IMR-90 (cell line): ENCODE measurements around the gene PARL. TPM values are rescaled to one million over a fixed set of nuclear protein-coding genes. Genes with fewer than 3 reads are reported as not detected.

ENCODE experiments used
- ATAC-seq: fragments of 200-7000 bp; cut with Tn5 transposase; 2 replicates; pipeline ENCODE4 v1.9.1; 2020; ENCODE audit warnings: low read depth, mild to moderate bottlenecking, moderate library complexity
- BruUV-seq: library from RNA; stranded (reverse); fragments of 400-500 nt; replicated peaks from 2 replicates; lab custom pipeline; 2021; lab: Mats Ljungman, UMichigan
- CTCF ChIA-PET: fragments of 300-600 bp; formaldehyde crosslinking; extraction: SDS; loops from one replicate; lab custom pipeline; 2021; ENCODE audit warnings: antibody characterized with exemption; lab: Yijun Ruan, JAX
- POLR2A ChIA-PET: fragments of 300-600 bp; sonication (Branson Sonifier 250); formaldehyde crosslinking; loops from one replicate; lab custom pipeline; 2022; ENCODE audit warnings: antibody characterized with exemption; ENCODE audit not compliant: unreplicated experiment; lab: Charles Lee
- DNase-seq: peaks from one replicate; pipeline ENCODE4 v3.0.0; 2013
- H2AFZ ChIP-seq: replicated peaks from 2 replicates; pipeline ENCODE3; 2013; ENCODE audit warnings: low read length, mild to moderate bottlenecking; ENCODE audit not compliant: poor library complexity
- H2AK5ac ChIP-seq: 2 replicates; pipeline ENCODE4 v1.6.1; 2013; ENCODE audit warnings: low read depth, low read length, inconsistent platforms
- H2AK9ac ChIP-seq: replicated peaks from 2 replicates; pipeline ENCODE3; 2013; ENCODE audit warnings: mild to moderate bottlenecking, low read depth, low read length, moderate library complexity; ENCODE audit not compliant: poor library complexity
- H2BK120ac ChIP-seq: 2 replicates; pipeline ENCODE4 v1.6.1; 2013; ENCODE audit warnings: low read depth, low read length, inconsistent platforms
- H2BK15ac ChIP-seq: 3 replicates; pipeline ENCODE4 v1.6.1; 2013; ENCODE audit warnings: low read depth, low read length, inconsistent platforms
- H2BK20ac ChIP-seq: 2 replicates; pipeline ENCODE4 v1.6.1; 2013; ENCODE audit warnings: low read depth, mild to moderate bottlenecking, inconsistent platforms, low read length, moderate library complexity
- H2BK5ac ChIP-seq: 2 replicates; pipeline ENCODE4 v1.6.1; 2013; ENCODE audit warnings: mild to moderate bottlenecking, low read depth, low read length, inconsistent platforms; ENCODE audit not compliant: poor library complexity, severe bottlenecking
- H3K14ac ChIP-seq: replicated peaks from 2 replicates; pipeline ENCODE4 v1.6.1; 2013; ENCODE audit warnings: low read depth, low read length, inconsistent platforms
- H3K18ac ChIP-seq: 2 replicates; pipeline ENCODE4 v1.6.1; 2013; ENCODE audit warnings: low read depth, low read length, control low read depth
- H3K23ac ChIP-seq: 2 replicates; pipeline ENCODE4 v1.6.1; 2013; ENCODE audit warnings: low read depth, low read length, inconsistent platforms
- H3K27ac ChIP-seq: 2 replicates; pipeline ENCODE4 v1.5.1; 2013; ENCODE audit warnings: mild to moderate bottlenecking, control low read depth, low read length; ENCODE audit not compliant: insufficient read depth
- H3K27me3 ChIP-seq: 2 replicates; pipeline ENCODE4 v1.6.1; 2013; ENCODE audit warnings: low read length; ENCODE audit not compliant: control insufficient read depth, insufficient read depth
- H3K36me3 ChIP-seq: 2 replicates; pipeline ENCODE4 v1.6.1; 2013; ENCODE audit warnings: low read length, mixed read lengths; ENCODE audit not compliant: control insufficient read depth, insufficient read depth
- H3K4ac ChIP-seq: 2 replicates; pipeline ENCODE4 v1.6.1; 2013; ENCODE audit warnings: low read depth, low read length, inconsistent platforms
- H3K4me1 ChIP-seq: 2 replicates; pipeline ENCODE4 v1.6.1; 2013; ENCODE audit warnings: low read length, mixed read lengths; ENCODE audit not compliant: control insufficient read depth, insufficient read depth
- H3K4me2 ChIP-seq: 2 replicates; pipeline ENCODE4 v1.6.1; 2013; ENCODE audit warnings: low read depth, mild to moderate bottlenecking, control low read depth, low read length, moderate library complexity
- H3K4me3 ChIP-seq: 2 replicates; pipeline ENCODE4 v1.5.1; 2013; ENCODE audit warnings: low read depth, mild to moderate bottlenecking, control low read depth, low read length, moderate library complexity; ENCODE audit not compliant: insufficient read depth
- H3K56ac ChIP-seq: 2 replicates; pipeline ENCODE4 v1.6.1; 2013; ENCODE audit warnings: low read length, inconsistent platforms; ENCODE audit not compliant: insufficient read depth; ENCODE audit errors: extremely low read depth
- H3K79me1 ChIP-seq, 2 experiments: 2 replicates each; pipeline ENCODE4 v1.6.1; 2013; ENCODE audit warnings: low read length in 2 of 2, inconsistent platforms in 1 of 2, low read depth in 1 of 2
- H3K9ac ChIP-seq: 2 replicates; pipeline ENCODE4 v1.6.1; 2013; ENCODE audit warnings: low read depth, low read length, control low read depth
- H3K9me1 ChIP-seq: 2 replicates; pipeline ENCODE4 v1.6.1; 2013; ENCODE audit warnings: low read length, inconsistent platforms; ENCODE audit not compliant: insufficient read depth
- H3K9me3 ChIP-seq: 2 replicates; pipeline ENCODE4 v1.6.1; 2013; ENCODE audit warnings: low read length; ENCODE audit not compliant: control insufficient read depth, insufficient read depth
- H4K20me1 ChIP-seq: 2 replicates; pipeline ENCODE4 v1.6.1; 2013; ENCODE audit warnings: low read length, inconsistent platforms; ENCODE audit not compliant: insufficient read depth
- H4K5ac ChIP-seq: 2 replicates; pipeline ENCODE4 v1.6.1; 2013; ENCODE audit warnings: mild to moderate bottlenecking, low read depth, low read length, control low read depth
- H4K8ac ChIP-seq, 2 experiments: 2 replicates each; pipeline ENCODE4 v1.6.1; 2013; ENCODE audit warnings: low read depth in 2 of 2, low read length in 2 of 2, control low read depth in 1 of 2, inconsistent platforms in 1 of 2
- H4K91ac ChIP-seq: 2 replicates; pipeline ENCODE4 v1.6.1; 2013; ENCODE audit warnings: low read depth, low read length, inconsistent platforms; ENCODE audit not compliant: insufficient read depth
- BHLHE40 ChIP-seq: fragments of 150-350 bp; IDR thresholded peaks from 2 replicates; pipeline ENCODE4 v1.6.1; 2016; ENCODE audit warnings: mild to moderate bottlenecking, low read depth, low read length
- RCOR1 ChIP-seq: IDR thresholded peaks from 2 replicates; pipeline ENCODE4 v1.6.1; 2012; ENCODE audit warnings: mild to moderate bottlenecking, low read length, improper control_type of control experiment; ENCODE audit not compliant: insufficient replicate concordance
- WGBS, 2 experiments: methylation state at CpG; one replicate each; pipeline versions ENCODE4 v1.1.5 to v1.1.7; 2013; ENCODE audit warnings: missing lambda C conversion rate in 2 of 2; ENCODE audit not compliant: insufficient read length in 1 of 2; ENCODE audit errors: extremely low coverage in 2 of 2; 5-methylcytosine and 5-hydroxymethylcytosine counted together
- dilution Hi-C: fragments of 300-500 bp; cut with HindIII; formaldehyde crosslinking; loops from one replicate; pipeline ENCODE4 v1.14.3; 2018; ENCODE audit warnings: low sequenced_read_pairs; ENCODE audit not compliant: unreplicated experiment
- in situ Hi-C: fragments of 300-500 bp; cut with MboI; formaldehyde crosslinking; loops from 3 replicates; pipeline ENCODE4 v1.14.3; 2019; ENCODE audit warnings: low sequenced_read_pairs, inconsistent platforms, mixed read lengths
- intact Hi-C: fragments of 100-400 bp; cut with micrococcal nuclease; formaldehyde crosslinking; loops from 2 replicates; pipeline ENCODE4 v1.10.0; 2022
- polyA plus RNA-seq, 3 experiments: library from polyadenylated mRNA; depleted of rRNA; stranded (reverse); fragments of >200 nt; gene quantifications; 2 replicates each; pipeline ENCODE4 v1.2.3, GENCODE V29; 2012; ENCODE audit warnings: low replicate concordance in 1 of 3
- total RNA-seq: library from RNA; depleted of rRNA; stranded (reverse); fragments of >200 nt; gene quantifications from 2 replicates; pipeline ENCODE4 v1.2.3, GENCODE V29; 2012
- TF ChIP-seq, protein P1 (sequence below): conservative IDR thresholded peaks from 2 replicates; pipeline ENCODE4 v1.5.1; 2012; ENCODE audit warnings: mild to moderate bottlenecking, low read depth, low read length, improper control_type of control experiment

PARL gene
- total and polyA plus RNA-seq, 2 of the 4 experiments (the other 2 are of a cell fraction), result 35.5 to 42.6 TPM

DNA sequence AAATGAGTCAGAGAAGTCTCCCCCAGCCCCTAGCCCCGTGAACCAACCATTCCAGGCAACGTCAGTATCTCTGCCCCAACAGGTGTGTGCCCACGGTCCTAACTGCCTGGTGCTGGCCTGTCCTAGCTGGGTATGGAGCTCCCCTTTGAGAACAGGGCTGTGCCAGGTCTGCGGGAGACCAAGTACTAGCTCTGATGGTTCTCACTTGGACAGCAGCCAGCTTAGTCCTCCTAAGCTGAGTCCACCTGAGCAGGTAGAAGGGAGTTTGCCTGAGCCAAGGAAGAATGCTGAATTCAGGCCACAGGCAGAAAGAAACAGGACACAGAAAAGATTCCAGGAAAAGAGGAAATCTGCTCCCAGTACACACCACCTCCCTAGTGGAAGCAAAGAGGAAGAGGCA is 33.1 kb upstream of the PARL start:
- no peak overlapping the region for H4K8ac ChIP-seq
- in situ Hi-C loops, result no loop called here
- dilution Hi-C loops, result no loop called here

More for the DNA sequence above, 33.1 kb upstream of the PARL start:
- TF ChIP-seq RCOR1, result no peak
- no peak for TF ChIP-seq BHLHE40
- TF ChIP-seq, protein P1, sequence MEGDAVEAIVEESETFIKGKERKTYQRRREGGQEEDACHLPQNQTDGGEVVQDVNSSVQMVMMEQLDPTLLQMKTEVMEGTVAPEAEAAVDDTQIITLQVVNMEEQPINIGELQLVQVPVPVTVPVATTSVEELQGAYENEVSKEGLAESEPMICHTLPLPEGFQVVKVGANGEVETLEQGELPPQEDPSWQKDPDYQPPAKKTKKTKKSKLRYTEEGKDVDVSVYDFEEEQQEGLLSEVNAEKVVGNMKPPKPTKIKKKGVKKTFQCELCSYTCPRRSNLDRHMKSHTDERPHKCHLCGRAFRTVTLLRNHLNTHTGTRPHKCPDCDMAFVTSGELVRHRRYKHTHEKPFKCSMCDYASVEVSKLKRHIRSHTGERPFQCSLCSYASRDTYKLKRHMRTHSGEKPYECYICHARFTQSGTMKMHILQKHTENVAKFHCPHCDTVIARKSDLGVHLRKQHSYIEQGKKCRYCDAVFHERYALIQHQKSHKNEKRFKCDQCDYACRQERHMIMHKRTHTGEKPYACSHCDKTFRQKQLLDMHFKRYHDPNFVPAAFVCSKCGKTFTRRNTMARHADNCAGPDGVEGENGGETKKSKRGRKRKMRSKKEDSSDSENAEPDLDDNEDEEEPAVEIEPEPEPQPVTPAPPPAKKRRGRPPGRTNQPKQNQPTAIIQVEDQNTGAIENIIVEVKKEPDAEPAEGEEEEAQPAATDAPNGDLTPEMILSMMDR, result no peak
- Histone ChIP-seq H2BK120ac (no peak overlapping the region), H3K4ac (no peak overlapping the region), H3K36me3 (peaks cover 17% of the 10 kb centered on the region), H2BK5ac (no peak overlapping the region), H3K9ac (no peak overlapping the region), H3K23ac (no peak overlapping the region), H2BK20ac (no peak overlapping the region), H3K79me1 (no peaks in the 10 kb centered on the region), H3K18ac (no peak overlapping the region), H3K56ac (no peak overlapping the region), H4K20me1 (no peaks in the 10 kb centered on the region), H4K91ac (no peak overlapping the region), H2AFZ (no peak overlapping the region), H4K5ac (no peak overlapping the region), H3K9me1 (no peaks in the 10 kb centered on the region), H2AK9ac (no peak overlapping the region), H3K4me1 (no peaks in the 10 kb centered on the region), H3K4me2 (no peak overlapping the region), H3K14ac (no peak overlapping the region), H3K27ac (no peak overlapping the region), H3K27me3 (peaks cover 2% of the 10 kb centered on the region; the same call in 1 of the 2 replicates), H2BK15ac (no peak overlapping the region), H2AK5ac (no peak overlapping the region), H3K9me3 (no peaks in the 10 kb centered on the region), H3K4me3 (no peak overlapping the region)
- ATAC-seq (no peak), DNase-seq (no peak)
- intact Hi-C loops, result no loop called here
- POLR2A ChIA-PET, result no interaction called here
- CTCF ChIA-PET, result no interaction called here
- BruUV-seq, result no TSS peak
- WGBS, 2 experiments, result 83% methylated on average over 2 of the region's 4 CpGs; no CpG with 5 or more reads in 1 of the 2 experiments
